GM12878 (cell line): Measurements from ENCODE around the gene CBFA2T3. TPM values are rescaled to one million over a fixed set of nuclear protein-coding genes. Genes with fewer than 3 reads are reported as not detected.

ENCODE experiments used
- ATAC-seq: fragments of 200-7000 bp; cut with Tn5 transposase; 3 replicates; pipeline ENCODE4 v1.9.1; 2020; ENCODE audit warnings: mild to moderate bottlenecking, moderate library complexity
- BruUV-seq: library from RNA; stranded (reverse); fragments of 400-500 nt; replicated peaks from 2 replicates; lab custom pipeline; 2021; lab: Mats Ljungman, UMichigan
- CTCF ChIA-PET: fragments of 300-600 bp; sonication (Branson Sonifier 250); formaldehyde crosslinking; extraction: SDS; loops from one replicate; lab custom pipeline; 2021; ENCODE audit warnings: inconsistent platforms; lab: Yijun Ruan, JAX
- POLR2A ChIA-PET: fragments of 350-600 bp; formaldehyde crosslinking; extraction: SDS; loops from one replicate; lab custom pipeline; 2021; ENCODE audit warnings: inconsistent platforms; lab: Charles Lee
- RAD21 ChIA-PET: fragments of 300-600 bp; sonication (Branson Sonifier 250); formaldehyde crosslinking; loops from one replicate; lab custom pipeline; 2023; ENCODE audit warnings: antibody characterized with exemption; ENCODE audit not compliant: unreplicated experiment; lab: Charles Lee
- SMC1A ChIA-PET: fragments of 300-600 bp; sonication (Branson Sonifier 250); formaldehyde crosslinking; loops from one replicate; lab custom pipeline; 2023; ENCODE audit not compliant: unreplicated experiment, uncharacterized antibody; lab: Charles Lee
- DNase-seq: peaks from one replicate; pipeline ENCODE4 v3.0.0-alpha.2; 2011; ENCODE audit warnings: low read depth, low spot score
- FAIRE-seq: peaks from 3 replicates; lab custom pipeline; 2011; peaks lifted over from hg19 to GRCh38; lab: Jason Lieb, UNC
- H2AFZ ChIP-seq: 2 replicates; pipeline ENCODE4 v1.6.0; 2011; ENCODE audit warnings: low read depth, low read length, control low read depth; ENCODE audit not compliant: control insufficient read depth
- H3K27ac ChIP-seq: 2 replicates; pipeline ENCODE4 v1.5.1; 2011; ENCODE audit warnings: control low read depth; ENCODE audit not compliant: control insufficient read depth, insufficient read depth
- H3K27me3 ChIP-seq, 2 experiments: replicated peaks in 1 of 2; 2 replicates each; pipeline versions ENCODE4 v1.6.0 to v1.6.1; 2011; ENCODE audit warnings: low read length in 1 of 2; ENCODE audit not compliant: control insufficient read depth in 2 of 2, insufficient read depth in 2 of 2
- H3K36me3 ChIP-seq, 2 experiments: 2 replicates each; pipeline ENCODE4 v1.5.1; 2011; ENCODE audit warnings: low read length in 1 of 2; ENCODE audit not compliant: control insufficient read depth in 2 of 2, insufficient read depth in 2 of 2
- H3K4me1 ChIP-seq: 2 replicates; pipeline ENCODE4 v1.6.1; 2011; ENCODE audit warnings: mild to moderate bottlenecking, low read length, moderate library complexity, mixed read lengths; ENCODE audit not compliant: control insufficient read depth, insufficient read depth
- H3K4me2 ChIP-seq: 2 replicates; pipeline ENCODE4 v1.6.0; 2011; ENCODE audit warnings: control low read depth; ENCODE audit not compliant: control insufficient read depth, insufficient read depth
- H3K4me3 ChIP-seq: fragments of 200-600 bp; sonication (generic); 2 replicates; pipeline ENCODE4 v1.5.1; 2016
- H3K79me2 ChIP-seq: 2 replicates; pipeline ENCODE4 v1.6.0; 2011; ENCODE audit warnings: low read length; ENCODE audit not compliant: control insufficient read depth, insufficient read depth
- H3K9ac ChIP-seq: 2 replicates; pipeline ENCODE4 v1.8.0; 2011; ENCODE audit warnings: low read length, control low read depth, mixed read lengths; ENCODE audit not compliant: control insufficient read depth, insufficient read depth
- H3K9me3 ChIP-seq: replicated peaks from 3 replicates; pipeline ENCODE4 v1.5.1; 2011; ENCODE audit warnings: mild to moderate bottlenecking, low read length; ENCODE audit not compliant: control insufficient read depth, insufficient read depth
- H4K20me1 ChIP-seq: 2 replicates; pipeline ENCODE4 v1.6.0; 2011; ENCODE audit not compliant: control insufficient read depth, insufficient read depth
- CBX5 ChIP-seq: sonication (generic); IDR thresholded peaks from 2 replicates; pipeline ENCODE4 v1.6.1; 2016; ENCODE audit warnings: low read depth, moderate library complexity, mild to moderate bottlenecking, inconsistent platforms
- ESRRA ChIP-seq: IDR thresholded peaks from 2 replicates; pipeline ENCODE4 v1.6.1; 2012; ENCODE audit warnings: mild to moderate bottlenecking, low read length, improper control_type of control experiment
- FOS ChIP-seq: IDR thresholded peaks from 3 replicates; pipeline ENCODE4 v1.6.1; 2011; ENCODE audit warnings: borderline replicate concordance; ENCODE audit not compliant: insufficient read length; ENCODE audit errors: extremely low read depth
- IKZF1 ChIP-seq: fragments of 450-650 bp; conservative IDR thresholded peaks from 2 replicates; pipeline ENCODE4 v1.6.1; 2017; ENCODE audit warnings: antibody characterized with exemption, mild to moderate bottlenecking
- MEF2A ChIP-seq: IDR thresholded peaks from 2 replicates; pipeline ENCODE4 v1.6.1; 2011; ENCODE audit warnings: low read depth, mild to moderate bottlenecking, low read length, moderate library complexity; ENCODE audit not compliant: insufficient read depth
- NRF1 ChIP-seq: conservative IDR thresholded peaks from 2 replicates; pipeline ENCODE4 v1.6.1; 2011; ENCODE audit warnings: mild to moderate bottlenecking, low read depth, low read length, improper control_type of control experiment
- RCOR1 ChIP-seq: conservative IDR thresholded peaks from 2 replicates; pipeline ENCODE4 v1.6.1; 2012; ENCODE audit warnings: low read depth, low read length, improper control_type of control experiment
- REST ChIP-seq: IDR thresholded peaks from 2 replicates; pipeline ENCODE4 v1.6.1; 2012; ENCODE audit warnings: mild to moderate bottlenecking, low read depth, low read length
- SIN3A ChIP-seq: IDR thresholded peaks from 2 replicates; pipeline ENCODE4 v1.6.1; 2012; ENCODE audit warnings: low read depth, low read length, improper control_type of control experiment
- TARDBP ChIP-seq: IDR thresholded peaks from 2 replicates; pipeline ENCODE4 v1.6.1; 2016; ENCODE audit warnings: borderline replicate concordance
- ZBED1 ChIP-seq: IDR thresholded peaks from 2 replicates; pipeline ENCODE4 v1.6.1; 2016; ENCODE audit warnings: borderline replicate concordance
- WGBS: methylation state at CpG from one replicate; pipeline ENCODE4 v1.1.6; 2016; ENCODE audit warnings: low lambda C conversion rate; ENCODE audit not compliant: insufficient replicate concordance, insufficient coverage; ENCODE audit errors: missing lambda C conversion rate; 5-methylcytosine and 5-hydroxymethylcytosine counted together
- in situ Hi-C: fragments of 300-500 bp; cut with MboI; formaldehyde crosslinking; loops from 9 replicates; pipeline ENCODE4 v1.14.3; 2018; ENCODE audit warnings: mixed read lengths
- intact Hi-C: fragments of 100-400 bp; cut with micrococcal nuclease; formaldehyde crosslinking; loops from one replicate; pipeline ENCODE4 v1.14.2; 2022; ENCODE audit not compliant: unreplicated experiment
- polyA plus RNA-seq, 11 experiments: library from polyadenylated mRNA; depleted of rRNA in 4 of 11; unstranded in 6 of 11; stranded (reverse) in 5 of 11; fragments of >200 nt; fragmentation: Nextera tagmentation in 4 of 11; fragmentation: Illumina TruSeq in 1 of 11; extraction: Ambion mirVana in 4 of 11; extraction: Trizol in 1 of 11; gene quantifications; 1 replicate in 1 of 11; 2 replicates in 10 of 11; pipeline versions ENCODE4 v1.2.1 to v1.2.3, GENCODE V29; 2011 to 2016; ENCODE audit warnings: inconsistent platforms in 2 of 11, missing spikeins in 2 of 11, low read depth in 1 of 11
- total RNA-seq, 4 experiments: library from RNA; depleted of rRNA in 3 of 4; stranded (reverse); fragments of >200 nt in 3 of 4; fragmentation: Illumina TruSeq in 1 of 4; extraction: Trizol in 1 of 4; gene quantifications; 2 replicates each; pipeline versions ENCODE4 v1.2.1 to v1.2.3, GENCODE V29; 2013 to 2021
- TF ChIP-seq, protein P1 (sequence below): fragments of 450-650 bp; IDR thresholded peaks from 2 replicates; pipeline ENCODE4 v1.6.1; 2017; ENCODE audit warnings: borderline replicate concordance
- TF ChIP-seq, protein P2 (sequence below): IDR thresholded peaks from 2 replicates; pipeline ENCODE4 v1.6.1; 2011; ENCODE audit warnings: mild to moderate bottlenecking, low read depth, low read length, moderate library complexity; ENCODE audit not compliant: insufficient replicate concordance

CBFA2T3 gene
- total and polyA plus RNA-seq, 10 of the 15 experiments (the other 5 are each of a cell fraction or from before 2014, with no cell fraction given) = 0.69 to 42.6 (median 4.5) TPM

- Histone ChIP-seq H3K36me3 (no peaks in the 10 kb centered on the region; a peak in 2 of 4 replicates), H3K27me3 (no peaks in the 10 kb centered on the region), H4K20me1 (peaks cover 3% of the 10 kb centered on the region; the same call in 1 of the 2 replicates), H3K4me1 (no peaks in the 10 kb centered on the region; the same call in 1 of the 2 replicates), H3K9me3 (no peaks in the 10 kb centered on the region), H3K79me2 (no peaks in the 10 kb centered on the region; the same call in 1 of the 2 replicates), H3K4me3 (no peak overlapping the region), H3K9ac (no peak overlapping the region), H3K4me2 (no peak overlapping the region), H3K27ac (no peak overlapping the region), H2AFZ (no peak overlapping the region)
- in situ Hi-C loops = no loop called here
- ChIA-PET RAD21 (no interaction called here), CTCF (no interaction called here), SMC1A (no interaction called here), POLR2A (no interaction called here)
- DNase-seq (no peak), FAIRE-seq (no peak), ATAC-seq (no peak)
- TF ChIP-seq RCOR1 (no peak), NRF1 (no peak), CBX5 (no peak), TARDBP (no peak), MEF2A (no peak), SIN3A (no peak), FOS (no peak), REST (no peak), IKZF1 (no peak), ZBED1 (no peak), ESRRA (no peak)
- TF ChIP-seq, protein P1, sequence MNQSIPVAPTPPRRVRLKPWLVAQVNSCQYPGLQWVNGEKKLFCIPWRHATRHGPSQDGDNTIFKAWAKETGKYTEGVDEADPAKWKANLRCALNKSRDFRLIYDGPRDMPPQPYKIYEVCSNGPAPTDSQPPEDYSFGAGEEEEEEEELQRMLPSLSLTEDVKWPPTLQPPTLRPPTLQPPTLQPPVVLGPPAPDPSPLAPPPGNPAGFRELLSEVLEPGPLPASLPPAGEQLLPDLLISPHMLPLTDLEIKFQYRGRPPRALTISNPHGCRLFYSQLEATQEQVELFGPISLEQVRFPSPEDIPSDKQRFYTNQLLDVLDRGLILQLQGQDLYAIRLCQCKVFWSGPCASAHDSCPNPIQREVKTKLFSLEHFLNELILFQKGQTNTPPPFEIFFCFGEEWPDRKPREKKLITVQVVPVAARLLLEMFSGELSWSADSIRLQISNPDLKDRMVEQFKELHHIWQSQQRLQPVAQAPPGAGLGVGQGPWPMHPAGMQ = no peak
- TF ChIP-seq, protein P2, sequence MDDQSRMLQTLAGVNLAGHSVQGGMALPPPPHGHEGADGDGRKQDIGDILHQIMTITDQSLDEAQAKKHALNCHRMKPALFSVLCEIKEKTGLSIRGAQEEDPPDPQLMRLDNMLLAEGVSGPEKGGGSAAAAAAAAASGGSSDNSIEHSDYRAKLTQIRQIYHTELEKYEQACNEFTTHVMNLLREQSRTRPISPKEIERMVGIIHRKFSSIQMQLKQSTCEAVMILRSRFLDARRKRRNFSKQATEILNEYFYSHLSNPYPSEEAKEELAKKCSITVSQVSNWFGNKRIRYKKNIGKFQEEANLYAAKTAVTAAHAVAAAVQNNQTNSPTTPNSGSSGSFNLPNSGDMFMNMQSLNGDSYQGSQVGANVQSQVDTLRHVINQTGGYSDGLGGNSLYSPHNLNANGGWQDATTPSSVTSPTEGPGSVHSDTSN = no peak
- 82% methylated on average over 22 of the region's 22 CpGs for WGBS
- intact Hi-C loops = no loop called here
- no TSS peak for BruUV-seq
Measured at GRCh38 chr16:88906535-88907105, 70.4 kb downstream of the CBFA2T3 start.
